Skeletal muscle tissue (tissue), 4 donors: ENCODE data around the gene STX4. TPM values are rescaled to one million over a fixed set of nuclear protein-coding genes. Genes with fewer than 3 reads are reported as not detected.

ENCODE experiments used
- H3K27ac ChIP-seq: one replicate; pipeline ENCODE4 v1.7.0; 2013; ENCODE audit warnings: mild to moderate bottlenecking, low read depth, low read length, inconsistent platforms
- H3K27me3 ChIP-seq, 3 donors: one replicate each; pipeline ENCODE4 v1.7.0; 2013; ENCODE audit warnings: low read length in 3 of 3; ENCODE audit not compliant: control insufficient read depth in 3 of 3, insufficient read depth in 3 of 3
- H3K36me3 ChIP-seq, 3 donors: one replicate each; pipeline ENCODE4 v1.7.0; 2013; ENCODE audit warnings: low read length in 3 of 3; ENCODE audit not compliant: control insufficient read depth in 3 of 3, insufficient read depth in 3 of 3
- H3K4me1 ChIP-seq, 3 donors: one replicate each; pipeline ENCODE4 v1.7.0; 2013; ENCODE audit warnings: low read length in 3 of 3, mild to moderate bottlenecking in 3 of 3; ENCODE audit not compliant: control insufficient read depth in 3 of 3, insufficient read depth in 3 of 3
- H3K4me3 ChIP-seq, 3 donors: one replicate each; pipeline ENCODE4 v1.7.0; 2013; ENCODE audit warnings: low read length in 3 of 3
- H3K9ac ChIP-seq, 3 donors: one replicate each; pipeline ENCODE4 v1.7.0; 2013; ENCODE audit warnings: low read length in 3 of 3, mild to moderate bottlenecking in 3 of 3, moderate library complexity in 2 of 3, low read depth in 1 of 3
- H3K9me3 ChIP-seq, 3 donors: one replicate each; pipeline ENCODE4 v1.7.0; 2013; ENCODE audit warnings: low read length in 3 of 3; ENCODE audit not compliant: control insufficient read depth in 3 of 3
- total RNA-seq: library from RNA; depleted of rRNA; stranded (reverse); fragments of >200 nt; gene quantifications from one replicate; pipeline ENCODE4 v1.2.3, GENCODE V29; 2014
- donor health status: Osteomylitis.

Gene STX4
- total RNA-seq, 1 donor from 2014 or later = 19.3 TPM

DNA sequence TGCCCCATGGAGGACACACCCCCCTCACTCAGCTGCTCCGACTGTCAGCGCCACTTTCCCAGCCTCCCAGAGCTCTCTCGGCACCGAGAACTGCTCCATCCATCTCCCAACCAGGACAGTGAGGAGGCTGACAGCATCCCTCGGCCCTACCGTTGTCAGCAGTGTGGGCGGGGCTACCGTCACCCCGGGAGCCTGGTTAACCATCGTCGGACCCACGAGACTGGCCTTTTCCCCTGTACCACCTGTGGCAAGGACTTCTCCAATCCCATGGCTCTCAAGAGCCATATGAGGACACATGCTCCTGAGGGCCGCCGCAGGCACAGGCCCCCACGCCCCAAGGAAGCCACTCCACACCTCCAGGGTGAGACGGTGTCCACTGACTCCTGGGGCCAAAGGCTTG is 43.0 kb downstream of the STX4 start:
- Histone ChIP-seq H3K4me3 (no peak overlapping the region), H3K4me1 (peaks cover 24 to 33% (median 29%) of the 10 kb centered on the region in 3 donors), H3K9ac (no peak overlapping the region), H3K27ac (no peak overlapping the region), H3K27me3 (no peaks in the 10 kb centered on the region), H3K9me3 (no peaks in the 10 kb centered on the region), H3K36me3 (peaks cover 50 to 53% (median 52%) of the 10 kb centered on the region in 3 donors)

DNA sequence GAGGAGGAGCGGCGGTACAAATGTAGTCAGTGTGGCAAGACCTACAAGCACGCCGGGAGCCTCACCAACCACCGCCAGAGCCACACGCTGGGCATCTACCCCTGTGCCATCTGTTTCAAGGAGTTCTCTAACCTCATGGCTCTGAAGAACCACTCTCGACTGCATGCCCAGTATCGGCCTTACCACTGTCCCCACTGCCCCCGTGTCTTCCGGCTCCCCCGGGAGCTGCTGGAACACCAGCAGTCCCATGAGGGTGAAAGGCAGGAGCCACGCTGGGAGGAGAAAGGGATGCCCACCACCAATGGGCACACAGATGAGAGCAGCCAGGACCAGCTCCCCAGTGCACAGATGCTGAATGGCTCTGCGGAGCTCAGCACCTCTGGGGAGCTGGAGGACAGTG is 43.7 kb downstream of the STX4 start:
- Histone ChIP-seq H3K4me1 (peaks cover 19 to 28% (median 27%) of the 10 kb centered on the region in 3 donors), H3K4me3 (no peak overlapping the region), H3K27ac (no peak overlapping the region), H3K9me3 (no peaks in the 10 kb centered on the region), H3K9ac (peak overlapping the region in 1 of 3 donors; percentile 8), H3K27me3 (no peaks in the 10 kb centered on the region), H3K36me3 (peaks cover 54 to 55% (median 55%) of the 10 kb centered on the region in 3 donors)

DNA sequence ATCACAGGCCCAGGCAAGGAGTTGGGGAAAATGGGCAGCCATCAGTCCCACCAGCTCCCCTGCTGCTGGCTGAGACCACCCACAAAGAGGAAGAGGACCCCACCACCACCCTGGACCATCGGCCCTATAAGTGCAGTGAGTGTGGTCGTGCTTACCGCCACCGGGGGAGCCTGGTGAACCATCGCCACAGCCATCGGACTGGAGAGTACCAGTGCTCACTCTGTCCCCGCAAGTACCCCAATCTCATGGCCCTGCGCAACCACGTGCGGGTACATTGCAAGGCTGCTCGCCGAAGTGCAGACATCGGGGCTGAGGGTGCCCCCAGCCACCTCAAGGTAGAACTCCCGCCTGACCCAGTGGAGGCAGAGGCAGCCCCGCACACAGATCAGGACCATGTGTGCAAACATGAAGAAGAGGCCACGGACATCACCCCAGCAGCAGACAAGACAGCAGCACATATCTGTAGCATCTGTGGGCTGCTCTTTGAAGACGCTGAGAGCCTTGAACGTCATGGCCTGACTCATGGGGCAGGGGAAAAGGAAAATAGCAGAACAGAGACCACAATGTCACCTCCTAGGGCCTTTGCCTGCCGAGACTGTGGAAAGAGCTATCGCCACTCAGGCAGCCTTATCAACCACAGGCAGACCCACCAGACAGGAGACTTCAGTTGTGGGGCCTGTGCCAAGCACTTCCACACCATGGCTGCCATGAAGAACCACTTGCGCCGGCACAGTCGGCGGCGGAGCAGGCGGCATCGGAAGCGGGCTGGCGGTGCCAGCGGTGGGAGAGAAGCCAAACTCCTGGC is 44.4 kb downstream of the STX4 start:
- H3K27me3 ChIP-seq = no peaks in the 10 kb centered on the region
- peaks cover 15 to 22% (median 20%) of the 10 kb centered on the region in 3 donors for H3K4me1 ChIP-seq
- no peak overlapping the region for H3K27ac ChIP-seq
- H3K4me3 ChIP-seq = no peak overlapping the region
- no peaks in the 10 kb centered on the region for H3K9me3 ChIP-seq
- peaks cover 57 to 58% (median 57%) of the 10 kb centered on the region in 3 donors for H3K36me3 ChIP-seq
- no peak overlapping the region for H3K9ac ChIP-seq

DNA sequence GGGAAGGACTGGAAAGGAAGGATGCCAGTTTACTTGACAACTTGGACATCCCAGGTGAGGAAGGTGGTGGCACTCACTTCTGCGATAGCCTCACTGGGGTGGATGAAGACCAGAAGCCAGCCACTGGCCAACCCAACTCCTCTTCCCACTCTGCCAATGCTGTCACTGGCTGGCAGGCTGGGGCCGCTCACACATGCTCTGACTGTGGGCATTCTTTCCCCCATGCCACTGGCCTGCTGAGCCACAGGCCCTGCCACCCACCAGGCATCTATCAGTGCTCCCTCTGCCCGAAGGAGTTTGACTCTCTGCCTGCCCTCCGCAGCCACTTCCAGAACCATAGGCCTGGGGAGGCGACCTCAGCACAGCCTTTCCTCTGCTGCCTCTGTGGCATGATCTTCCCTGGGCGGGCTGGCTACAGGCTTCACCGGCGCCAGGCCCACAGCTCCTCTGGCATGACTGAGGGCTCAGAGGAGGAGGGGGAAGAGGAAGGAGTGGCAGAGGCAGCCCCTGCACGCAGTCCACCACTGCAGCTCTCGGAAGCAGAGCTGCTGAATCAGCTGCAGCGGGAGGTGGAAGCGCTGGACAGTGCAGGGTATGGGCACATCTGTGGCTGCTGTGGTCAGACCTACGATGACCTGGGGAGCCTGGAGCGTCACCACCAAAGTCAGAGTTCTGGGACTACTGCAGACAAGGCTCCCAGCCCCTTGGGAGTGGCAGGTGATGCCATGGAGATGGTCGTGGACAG is 45.4 kb downstream of the STX4 start:
- no peaks in the 10 kb centered on the region for H3K9me3 ChIP-seq
- peaks cover 13 to 22% (median 16%) of the 10 kb centered on the region in 3 donors for H3K4me1 ChIP-seq
- no peak overlapping the region for H3K4me3 ChIP-seq
- peaks cover 57 to 61% (median 58%) of the 10 kb centered on the region in 3 donors for H3K36me3 ChIP-seq
- H3K27me3 ChIP-seq = no peaks in the 10 kb centered on the region
- H3K9ac ChIP-seq = no peak overlapping the region
- no peak overlapping the region for H3K27ac ChIP-seq

DNA sequence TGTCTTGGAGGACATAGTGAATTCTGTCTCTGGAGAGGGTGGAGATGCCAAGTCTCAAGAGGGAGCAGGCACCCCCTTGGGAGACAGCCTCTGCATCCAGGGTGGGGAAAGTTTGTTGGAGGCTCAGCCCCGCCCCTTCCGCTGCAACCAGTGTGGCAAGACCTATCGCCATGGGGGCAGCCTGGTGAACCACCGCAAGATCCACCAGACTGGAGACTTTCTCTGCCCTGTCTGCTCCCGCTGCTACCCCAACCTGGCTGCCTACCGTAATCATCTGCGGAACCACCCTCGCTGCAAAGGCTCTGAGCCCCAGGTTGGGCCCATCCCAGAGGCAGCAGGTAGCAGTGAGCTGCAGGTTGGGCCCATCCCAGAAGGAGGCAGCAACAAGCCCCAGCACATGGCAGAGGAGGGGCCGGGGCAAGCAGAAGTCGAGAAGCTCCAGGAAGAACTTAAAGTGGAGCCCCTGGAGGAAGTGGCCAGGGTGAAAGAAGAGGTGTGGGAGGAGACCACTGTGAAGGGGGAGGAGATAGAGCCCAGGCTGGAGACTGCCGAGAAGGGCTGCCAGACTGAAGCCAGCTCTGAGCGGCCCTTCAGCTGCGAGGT is 46.1 kb downstream of the STX4 start:
- no peak overlapping the region for H3K27ac ChIP-seq
- no peak overlapping the region for H3K4me3 ChIP-seq
- H3K9me3 ChIP-seq = no peaks in the 10 kb centered on the region
- no peaks in the 10 kb centered on the region for H3K27me3 ChIP-seq
- peaks cover 57 to 68% (median 62%) of the 10 kb centered on the region in 3 donors for H3K36me3 ChIP-seq
- H3K9ac ChIP-seq = no peak overlapping the region
- H3K4me1 ChIP-seq = peaks cover 13 to 22% (median 17%) of the 10 kb centered on the region in 3 donors

DNA sequence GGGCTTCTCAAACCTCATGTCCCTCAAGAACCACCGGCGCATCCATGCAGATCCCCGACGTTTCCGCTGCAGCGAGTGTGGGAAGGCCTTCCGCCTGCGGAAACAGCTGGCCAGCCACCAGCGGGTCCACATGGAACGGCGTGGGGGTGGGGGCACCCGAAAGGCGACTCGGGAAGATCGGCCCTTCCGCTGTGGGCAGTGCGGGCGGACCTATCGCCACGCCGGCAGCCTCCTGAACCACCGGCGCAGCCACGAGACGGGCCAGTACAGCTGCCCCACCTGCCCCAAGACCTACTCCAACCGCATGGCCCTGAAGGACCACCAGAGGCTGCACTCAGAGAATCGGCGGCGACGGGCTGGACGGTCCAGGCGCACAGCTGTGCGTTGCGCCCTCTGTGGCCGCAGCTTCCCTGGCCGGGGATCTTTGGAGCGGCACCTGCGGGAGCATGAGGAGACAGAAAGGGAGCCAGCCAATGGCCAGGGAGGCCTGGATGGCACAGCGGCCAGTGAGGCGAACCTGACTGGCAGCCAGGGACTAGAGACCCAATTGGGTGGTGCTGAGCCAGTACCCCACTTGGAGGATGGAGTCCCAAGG is 46.8 kb downstream of the STX4 start:
- H3K4me1 ChIP-seq = peaks cover 7 to 15% (median 10%) of the 10 kb centered on the region in 3 donors

DNA sequence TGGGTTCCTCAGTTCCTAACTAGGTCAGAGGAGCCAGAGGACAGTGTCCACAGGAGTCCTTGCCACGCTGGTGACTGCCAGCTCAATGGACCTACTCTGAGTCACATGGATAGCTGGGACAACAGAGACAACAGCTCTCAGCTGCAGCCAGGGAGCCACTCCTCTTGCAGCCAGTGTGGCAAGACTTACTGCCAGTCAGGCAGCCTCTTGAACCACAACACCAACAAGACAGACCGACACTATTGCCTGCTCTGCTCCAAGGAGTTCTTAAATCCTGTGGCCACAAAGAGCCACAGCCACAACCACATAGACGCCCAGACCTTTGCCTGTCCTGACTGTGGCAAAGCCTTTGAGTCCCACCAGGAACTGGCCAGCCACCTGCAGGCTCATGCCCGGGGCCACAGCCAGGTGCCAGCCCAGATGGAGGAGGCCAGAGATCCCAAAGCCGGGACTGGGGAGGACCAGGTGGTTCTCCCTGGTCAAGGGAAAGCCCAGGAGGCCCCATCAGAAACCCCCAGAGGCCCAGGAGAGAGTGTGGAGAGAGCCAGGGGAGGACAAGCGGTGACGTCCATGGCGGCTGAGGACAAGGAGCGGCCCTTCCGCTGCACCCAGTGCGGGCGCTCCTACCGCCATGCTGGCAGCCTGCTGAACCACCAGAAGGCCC is 47.5 kb downstream of the STX4 start:
- peak overlapping the region in 1 of 3 donors; percentile 25 for H3K9ac ChIP-seq
- no peaks in the 10 kb centered on the region for H3K27me3 ChIP-seq
- no peak overlapping the region for H3K27ac ChIP-seq
- peaks cover 5 to 9% (median 6%) of the 10 kb centered on the region in 3 donors for H3K4me1 ChIP-seq
- peaks cover 65 to 72% (median 65%) of the 10 kb centered on the region in 3 donors for H3K36me3 ChIP-seq
- H3K4me3 ChIP-seq = no peak overlapping the region
- no peaks in the 10 kb centered on the region for H3K9me3 ChIP-seq

More for the DNA sequence above, 46.8 kb downstream of the STX4 start:
- Histone ChIP-seq H3K9me3 (no peaks in the 10 kb centered on the region), H3K27me3 (no peaks in the 10 kb centered on the region), H3K36me3 (peaks cover 64 to 69% (median 65%) of the 10 kb centered on the region in 3 donors), H3K27ac (no peak overlapping the region), H3K4me3 (no peak overlapping the region), H3K9ac (peak overlapping the region in 1 of 3 donors; percentile 25)

DNA sequence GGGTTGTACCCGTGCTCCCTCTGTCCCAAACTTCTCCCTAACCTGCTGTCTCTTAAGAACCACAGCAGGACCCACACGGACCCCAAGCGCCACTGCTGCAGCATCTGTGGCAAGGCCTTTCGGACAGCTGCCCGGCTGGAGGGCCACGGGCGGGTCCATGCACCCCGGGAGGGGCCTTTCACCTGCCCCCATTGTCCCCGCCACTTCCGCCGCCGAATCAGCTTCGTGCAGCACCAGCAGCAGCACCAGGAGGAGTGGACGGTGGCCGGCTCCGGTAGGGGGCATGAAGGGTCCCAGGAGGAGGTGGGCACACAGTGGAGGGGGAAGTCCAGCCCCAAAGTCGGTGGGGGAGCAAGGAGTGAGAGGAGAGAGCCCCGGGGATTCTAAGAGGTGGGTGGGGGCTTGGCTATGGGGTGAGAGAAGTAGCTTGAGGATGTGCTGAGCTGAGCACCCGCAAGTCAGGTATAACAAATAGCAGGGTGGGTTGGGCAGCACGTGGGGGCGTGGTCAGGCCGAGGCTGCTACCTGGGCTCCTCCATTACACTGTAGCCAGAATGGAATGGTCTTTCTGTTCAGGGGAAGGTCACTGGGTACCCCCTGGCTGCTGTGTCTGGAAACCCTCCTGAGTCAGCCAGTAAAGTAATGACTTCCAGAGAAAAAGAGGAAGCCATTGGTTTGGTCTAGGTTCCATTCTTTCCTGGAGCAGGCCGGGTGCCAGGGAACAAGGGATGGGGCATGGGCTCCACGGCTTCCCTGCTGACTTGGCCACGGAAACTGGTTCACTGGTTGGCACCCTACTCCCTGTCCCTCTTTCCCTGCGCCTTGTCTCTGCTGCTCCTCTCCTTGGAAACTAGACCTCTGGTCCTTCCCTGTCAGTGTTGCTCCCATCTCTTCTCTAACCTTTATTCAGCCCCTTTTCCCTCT is 48.3 kb downstream of the STX4 start:
- peaks cover 5 to 6% (median 5%) of the 10 kb centered on the region in 3 donors for H3K4me1 ChIP-seq
- no peaks in the 10 kb centered on the region for H3K27me3 ChIP-seq
- peaks cover 58 to 68% (median 61%) of the 10 kb centered on the region in 3 donors for H3K36me3 ChIP-seq
- H3K4me3 ChIP-seq = no peak overlapping the region
- no peaks in the 10 kb centered on the region for H3K9me3 ChIP-seq
- H3K9ac ChIP-seq = no peak overlapping the region
- H3K27ac ChIP-seq = no peak overlapping the region
